Subcutaneous abdominal adipose tissue (tissue), 5 donors: ENCODE measurements around the gene UIMC1.

Experiments
- H3K27ac ChIP-seq: one replicate; pipeline ENCODE4 v1.7.0; 2013; ENCODE audit warnings: low read depth, mild to moderate bottlenecking, inconsistent platforms, low read length, moderate library complexity
- H3K27me3 ChIP-seq, 5 donors: one replicate each; pipeline ENCODE4 v1.7.0; 2013; ENCODE audit warnings: low read length in 5 of 5, inconsistent platforms in 1 of 5; ENCODE audit not compliant: control insufficient read depth in 5 of 5, insufficient read depth in 4 of 5
- H3K36me3 ChIP-seq, 5 donors: one replicate each; pipeline ENCODE4 v1.7.0; 2013; ENCODE audit warnings: low read length in 5 of 5; ENCODE audit not compliant: control insufficient read depth in 5 of 5, insufficient read depth in 5 of 5
- H3K4me1 ChIP-seq, 5 donors: one replicate each; pipeline ENCODE4 v1.7.0; 2013; ENCODE audit warnings: low read length in 5 of 5, mild to moderate bottlenecking in 3 of 5, moderate library complexity in 1 of 5; ENCODE audit not compliant: control insufficient read depth in 5 of 5, insufficient read depth in 5 of 5
- H3K4me3 ChIP-seq, 5 donors: one replicate each; pipeline ENCODE4 v1.7.0; 2013; ENCODE audit warnings: low read length in 5 of 5, low read depth in 1 of 5
- H3K9ac ChIP-seq, 5 donors: one replicate each; pipeline ENCODE4 v1.7.0; 2013; ENCODE audit warnings: low read length in 5 of 5, mild to moderate bottlenecking in 4 of 5, moderate library complexity in 3 of 5
- H3K9me3 ChIP-seq, 5 donors: one replicate each; pipeline ENCODE4 v1.7.0; 2013; ENCODE audit warnings: low read length in 5 of 5; ENCODE audit not compliant: control insufficient read depth in 5 of 5
- donor health status: healthy.
- donor health status: healthy.
- donor health status: healthy.
- donor health status: healthy.
- donor health status: healthy.

Gene UIMC1

DNA sequence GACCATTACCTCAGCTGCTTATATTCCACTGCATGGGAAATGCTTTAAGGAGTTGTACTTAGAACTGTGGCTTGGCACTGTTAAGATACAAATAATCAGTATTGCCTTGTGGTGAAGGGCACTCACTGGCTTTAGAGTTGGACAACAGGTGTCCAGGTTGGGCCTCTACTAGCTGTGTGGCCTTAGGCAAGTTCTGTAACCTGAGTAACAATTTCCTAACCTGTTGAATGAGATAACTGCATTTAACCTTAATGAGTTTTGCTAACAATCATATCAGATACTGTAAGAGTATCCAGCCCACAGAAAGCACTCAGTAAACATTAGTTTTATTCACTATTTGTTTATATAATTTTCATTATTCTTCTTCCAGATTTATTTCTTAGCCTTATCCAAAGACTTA lies 90.2 kb downstream of the UIMC1 start:
- Histone ChIP-seq H3K4me1 (no peaks in the 10 kb centered on the region), H3K9ac (no peak overlapping the region), H3K4me3 (no peak overlapping the region), H3K9me3 (no peaks in the 10 kb centered on the region), H3K36me3 (peaks cover 5 to 28% (median 19%) of the 10 kb centered on the region in 5 donors), H3K27ac (no peak overlapping the region), H3K27me3 (no peaks in the 10 kb centered on the region)

DNA sequence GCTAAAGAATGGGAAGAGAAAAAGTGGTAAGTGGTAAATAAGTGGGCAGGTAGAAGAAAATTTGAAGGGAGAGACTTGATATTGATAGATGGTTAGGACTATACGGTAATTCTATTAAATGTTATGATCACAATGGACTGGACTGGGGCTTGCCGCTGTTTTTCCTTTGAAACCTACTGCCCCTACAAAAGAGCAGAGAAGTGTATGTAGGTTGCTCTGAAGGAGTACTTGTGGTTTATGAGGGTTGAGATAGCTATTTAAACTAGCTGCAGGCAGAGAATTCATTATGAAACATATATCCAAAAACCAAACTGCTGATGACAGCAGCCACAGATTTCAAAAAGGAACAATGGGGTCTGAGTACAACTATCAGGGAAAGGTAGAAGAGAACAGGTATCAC lies 90.7 kb downstream of the UIMC1 start:
- Histone ChIP-seq H3K27ac (no peak overlapping the region), H3K9me3 (no peaks in the 10 kb centered on the region), H3K36me3 (peaks cover 5 to 29% (median 19%) of the 10 kb centered on the region in 5 donors), H3K27me3 (no peaks in the 10 kb centered on the region), H3K4me1 (no peaks in the 10 kb centered on the region), H3K9ac (no peak overlapping the region), H3K4me3 (no peak overlapping the region)

- Histone ChIP-seq H3K36me3 (peaks cover 23 to 38% (median 24%) of the 10 kb centered on the region in 5 donors), H3K9me3 (no peaks in the 10 kb centered on the region), H3K9ac (no peak overlapping the region), H3K27ac (no peak overlapping the region), H3K27me3 (no peaks in the 10 kb centered on the region), H3K4me1 (no peaks in the 10 kb centered on the region), H3K4me3 (no peak overlapping the region)
Measured at GRCh38 chr5:176912115-176912514, 94.5 kb downstream of the UIMC1 start.

GRCh38 chr5:176908675-176909368 lies 97.8 kb downstream of the UIMC1 start:
- no peaks in the 10 kb centered on the region for H3K4me1 ChIP-seq
- H3K9me3 ChIP-seq, result no peaks in the 10 kb centered on the region
- no peak overlapping the region for H3K4me3 ChIP-seq
- H3K9ac ChIP-seq, result no peak overlapping the region
- peaks cover 49 to 61% (median 52%) of the 10 kb centered on the region in 5 donors for H3K36me3 ChIP-seq
- H3K27me3 ChIP-seq, result no peaks in the 10 kb centered on the region
- H3K27ac ChIP-seq, result no peak overlapping the region

DNA sequence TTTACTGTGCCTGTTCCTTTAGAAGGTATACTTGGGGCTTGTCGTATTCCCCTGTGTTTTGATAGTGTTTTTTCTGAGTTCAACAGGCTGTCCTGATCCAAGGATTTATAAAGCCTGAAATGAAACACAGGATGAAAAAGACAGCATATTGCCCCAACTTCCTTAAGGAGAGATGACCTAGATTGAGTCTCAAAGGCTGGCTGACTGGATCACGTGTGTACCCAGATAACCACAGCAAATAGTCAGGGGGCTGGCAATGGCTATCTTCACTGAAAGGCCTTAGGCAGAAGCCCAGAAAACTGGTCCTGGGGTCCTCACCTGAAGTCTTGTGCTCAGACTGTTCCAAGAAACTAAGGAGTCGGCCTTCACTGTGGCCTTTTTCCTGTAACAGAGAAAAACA lies 99.8 kb downstream of the UIMC1 start:
- Histone ChIP-seq H3K4me1 (peaks cover 0 to 6% (median 0%) of the 10 kb centered on the region in 5 donors), H3K27ac (no peak overlapping the region), H3K4me3 (no peak overlapping the region), H3K36me3 (peaks cover 53 to 78% (median 68%) of the 10 kb centered on the region in 5 donors), H3K27me3 (no peaks in the 10 kb centered on the region), H3K9me3 (no peaks in the 10 kb centered on the region), H3K9ac (no peak overlapping the region)

- Histone ChIP-seq H3K4me1 (peaks cover 0 to 6% (median 0%) of the 10 kb centered on the region in 5 donors), H3K27me3 (no peaks in the 10 kb centered on the region), H3K27ac (no peak overlapping the region), H3K9me3 (no peaks in the 10 kb centered on the region), H3K4me3 (no peak overlapping the region), H3K9ac (no peak overlapping the region), H3K36me3 (peaks cover 52 to 73% (median 68%) of the 10 kb centered on the region in 5 donors)
Measured at GRCh38 chr5:176906126-176906525, 100.5 kb downstream of the UIMC1 start.

- Histone ChIP-seq H3K4me3 (no peak overlapping the region), H3K4me1 (peaks cover 0 to 22% (median 14%) of the 10 kb centered on the region in 5 donors), H3K36me3 (peaks cover 52 to 67% (median 65%) of the 10 kb centered on the region in 5 donors), H3K9ac (no peak overlapping the region), H3K9me3 (no peaks in the 10 kb centered on the region), H3K27me3 (no peaks in the 10 kb centered on the region), H3K27ac (no peak overlapping the region)
Measured at GRCh38 chr5:176904276-176904675, 102.3 kb downstream of the UIMC1 start.

GRCh38 chr5:176902911-176903664 lies 103.5 kb downstream of the UIMC1 start:
- H3K4me1 ChIP-seq, result peaks cover 0 to 27% (median 18%) of the 10 kb centered on the region in 5 donors
- H3K9ac ChIP-seq, result no peak overlapping the region
- no peak overlapping the region for H3K27ac ChIP-seq
- no peaks in the 10 kb centered on the region for H3K27me3 ChIP-seq
- peaks cover 42 to 61% (median 55%) of the 10 kb centered on the region in 5 donors for H3K36me3 ChIP-seq
- no peaks in the 10 kb centered on the region for H3K9me3 ChIP-seq
- H3K4me3 ChIP-seq, result no peak overlapping the region

DNA sequence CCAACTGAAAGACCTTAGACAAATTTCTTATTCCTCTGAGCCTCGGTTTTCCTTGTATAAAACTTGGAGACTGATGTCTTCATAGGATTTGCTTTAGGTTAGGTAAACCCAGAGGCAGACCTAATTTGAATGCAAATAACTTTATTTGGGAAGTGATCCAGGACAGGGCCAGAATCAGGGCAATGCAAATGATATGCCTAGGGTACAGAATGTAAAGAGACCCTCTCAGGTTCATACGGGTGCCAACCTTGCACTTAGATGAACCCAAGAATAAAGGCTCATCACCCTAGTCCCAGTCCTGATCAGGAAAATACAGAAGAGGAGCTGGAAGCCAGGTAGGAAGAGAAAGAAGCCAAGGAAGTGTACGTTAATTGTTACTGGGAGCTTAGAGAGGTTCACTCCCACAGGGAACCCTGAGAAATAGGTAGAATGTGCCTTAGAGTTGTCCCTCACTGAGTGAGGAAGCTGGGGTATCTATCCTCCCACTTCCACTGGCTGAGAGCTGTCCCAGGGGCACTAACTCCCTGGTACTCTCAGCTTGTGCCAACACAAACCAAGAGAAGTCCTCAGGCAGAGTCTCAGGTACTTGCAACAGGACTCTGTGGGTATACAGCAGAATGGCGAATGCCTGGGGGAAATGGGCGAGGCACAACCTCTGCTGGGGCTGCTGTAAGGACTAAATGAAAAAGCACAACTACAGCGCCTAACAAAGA lies 104.3 kb downstream of the UIMC1 start:
- H3K9ac ChIP-seq, result no peak overlapping the region
- no peak overlapping the region for H3K27ac ChIP-seq
- H3K27me3 ChIP-seq, result no peaks in the 10 kb centered on the region
- no peaks in the 10 kb centered on the region for H3K9me3 ChIP-seq
- peaks cover 35 to 52% (median 50%) of the 10 kb centered on the region in 5 donors for H3K36me3 ChIP-seq
- peaks cover 0 to 31% (median 18%) of the 10 kb centered on the region in 5 donors for H3K4me1 ChIP-seq
- no peak overlapping the region for H3K4me3 ChIP-seq
